Activated T-cell treated with anti-CD3 and anti-CD28 coated beads for 24 hours (primary cell): Measurements from ENCODE around the gene ZNF830.
"Not testable (repeated sequence)": the region's sequence is repeated elsewhere in the genome, so short reads cannot be mapped to it uniquely, and the experiment has no call there.

Experiments
- DNase-seq: peaks from one replicate; pipeline ENCODE4 v3.0.0-alpha.2; 2020; ENCODE audit warnings: low read depth

Gene ZNF830

DNA sequence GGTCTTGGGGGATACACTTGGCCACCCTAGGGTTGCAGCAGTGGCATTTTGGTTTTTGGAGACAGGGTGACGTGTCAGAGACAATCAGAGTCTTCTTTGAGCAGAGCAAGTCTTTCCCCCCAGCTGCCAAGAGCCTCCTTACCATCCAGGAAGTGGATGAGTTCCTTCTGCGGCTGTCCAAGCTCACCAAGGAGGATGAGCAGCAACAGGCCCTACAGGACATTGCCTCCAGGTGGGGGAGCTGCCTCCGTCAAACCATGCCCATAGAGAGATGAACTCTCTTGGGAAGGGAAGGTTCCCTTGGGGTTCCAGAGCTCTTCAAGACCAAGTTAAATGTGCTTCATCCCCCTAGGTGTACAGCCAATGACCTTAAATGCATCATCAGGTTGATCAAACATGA lies 30.3 kb downstream of the ZNF830 start:
- no peak for DNase-seq

DNA sequence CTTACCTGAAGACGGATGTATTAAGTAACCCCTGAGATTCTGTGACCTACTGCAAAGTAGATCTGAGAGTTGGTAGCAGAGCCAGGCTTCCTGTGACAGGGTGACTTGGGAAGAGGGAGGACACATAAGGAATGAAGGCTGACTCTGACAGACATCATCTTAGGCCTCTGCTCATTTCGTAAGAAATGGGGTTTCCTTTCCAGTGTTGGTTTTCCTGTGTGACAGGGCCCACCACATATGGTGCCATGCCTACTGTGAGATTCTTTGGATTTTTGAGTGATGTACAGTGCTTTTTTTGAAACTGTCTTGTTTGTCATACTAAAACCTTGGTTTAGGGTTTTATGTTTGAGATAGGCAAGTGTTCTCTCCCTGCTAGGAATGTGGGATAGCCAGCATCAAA lies 31.7 kb downstream of the ZNF830 start:
- no peak for DNase-seq

DNA sequence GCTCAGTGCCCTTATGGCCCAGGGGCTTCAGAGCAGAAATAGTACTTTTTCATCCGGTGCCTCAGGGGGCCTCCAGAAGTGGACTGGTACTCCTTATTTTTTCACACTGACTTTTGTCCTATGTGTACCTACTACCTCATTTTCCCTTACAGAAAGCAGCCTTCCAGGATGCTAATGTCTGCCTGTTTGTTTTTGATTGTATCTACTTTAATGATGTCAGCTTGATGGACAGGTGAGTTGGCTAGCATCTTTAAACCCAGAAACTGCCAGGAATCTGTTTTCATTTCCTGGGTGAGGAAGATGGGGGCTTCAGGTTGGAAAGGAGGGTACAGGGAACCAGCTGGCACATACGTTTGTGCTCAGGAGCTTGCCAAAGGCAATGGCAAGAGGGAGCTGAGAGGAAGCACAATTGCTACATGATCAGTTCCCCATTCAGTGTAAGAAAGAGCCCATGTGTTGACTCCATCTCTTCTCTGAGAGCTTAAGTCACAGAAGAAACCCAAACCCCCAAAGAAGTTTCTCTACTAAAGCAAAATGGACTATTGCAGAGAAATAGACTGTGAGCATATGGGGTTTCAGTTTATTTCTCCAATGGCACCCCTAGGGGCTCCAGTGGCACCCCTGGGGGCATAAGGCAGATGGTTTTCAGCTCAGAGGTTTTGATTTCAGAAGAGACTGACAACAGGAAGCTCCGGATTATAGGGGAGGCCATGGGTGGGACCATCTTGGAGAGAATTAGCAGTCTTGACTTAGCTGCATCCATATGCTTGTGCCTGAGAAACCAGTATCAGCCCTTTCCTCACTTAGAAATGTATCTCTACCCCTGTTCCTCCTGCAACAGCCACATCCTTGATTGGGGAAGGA lies 35.3 kb downstream of the ZNF830 start:
- DNase-seq: no peak

DNA sequence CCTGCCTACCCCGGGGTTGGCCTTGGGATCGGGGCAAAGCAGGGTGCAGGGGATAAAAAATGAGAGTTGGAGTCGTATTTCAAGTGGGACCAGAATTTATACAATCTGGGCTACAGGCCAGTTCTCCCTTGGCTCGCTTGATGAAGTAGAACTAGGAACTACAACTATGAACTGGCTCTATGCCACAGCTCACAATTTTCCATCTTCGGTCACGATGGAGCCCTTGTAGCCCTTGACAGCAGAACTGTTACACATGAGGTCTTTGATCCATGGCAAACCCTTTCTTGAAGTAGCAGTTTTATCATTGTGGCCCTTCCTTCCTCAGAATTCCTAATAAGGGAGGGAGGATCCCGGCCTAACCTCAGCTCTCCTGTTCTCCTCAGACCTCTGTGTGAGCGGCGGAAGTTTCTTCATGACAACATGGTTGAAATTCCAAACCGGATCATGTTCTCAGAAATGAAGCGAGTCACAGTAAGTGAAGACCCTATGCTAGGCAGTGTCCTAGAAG lies 36.1 kb downstream of the ZNF830 start:
- DNase-seq: no peak

DNA sequence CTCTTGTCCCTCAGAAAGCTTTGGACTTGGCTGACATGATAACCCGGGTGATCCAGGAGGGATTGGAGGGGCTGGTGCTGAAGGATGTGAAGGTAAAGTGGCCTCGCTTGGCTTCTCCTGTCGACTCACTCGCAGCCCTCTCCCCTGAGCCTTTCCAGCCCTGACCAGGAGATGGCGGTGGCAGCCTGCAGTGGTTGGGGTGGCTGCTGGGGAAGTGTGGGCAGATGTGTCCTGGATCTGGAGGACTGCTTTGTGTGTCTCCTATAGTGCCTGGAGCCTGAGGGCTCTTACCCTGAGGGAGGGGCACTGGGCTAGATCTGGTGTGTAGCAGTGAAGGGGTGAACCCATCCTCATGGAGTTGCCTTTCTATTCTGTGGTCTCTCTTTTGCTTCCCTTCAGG lies 36.9 kb downstream of the ZNF830 start:
- DNase-seq: peak; percentile 69

DNA sequence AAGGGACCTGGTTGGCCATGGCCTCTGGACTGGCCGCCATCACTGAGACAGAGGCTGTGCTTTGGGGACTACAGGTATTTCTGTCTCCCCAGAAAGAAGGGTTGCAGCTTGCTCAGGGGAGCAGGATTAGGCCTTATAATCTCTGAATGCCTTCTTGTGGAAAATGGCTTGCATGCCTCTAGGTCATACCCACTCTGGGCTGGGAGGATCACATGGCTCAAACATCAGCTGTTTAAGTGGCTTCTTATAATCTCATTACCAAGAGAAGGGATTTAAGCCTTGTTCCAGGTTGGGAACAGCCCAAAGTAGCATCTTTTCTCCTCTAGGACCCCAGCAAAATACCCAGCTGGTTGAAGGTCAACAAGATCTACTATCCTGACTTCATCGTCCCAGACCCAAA lies 38.1 kb downstream of the ZNF830 start:
- no peak for DNase-seq

DNA sequence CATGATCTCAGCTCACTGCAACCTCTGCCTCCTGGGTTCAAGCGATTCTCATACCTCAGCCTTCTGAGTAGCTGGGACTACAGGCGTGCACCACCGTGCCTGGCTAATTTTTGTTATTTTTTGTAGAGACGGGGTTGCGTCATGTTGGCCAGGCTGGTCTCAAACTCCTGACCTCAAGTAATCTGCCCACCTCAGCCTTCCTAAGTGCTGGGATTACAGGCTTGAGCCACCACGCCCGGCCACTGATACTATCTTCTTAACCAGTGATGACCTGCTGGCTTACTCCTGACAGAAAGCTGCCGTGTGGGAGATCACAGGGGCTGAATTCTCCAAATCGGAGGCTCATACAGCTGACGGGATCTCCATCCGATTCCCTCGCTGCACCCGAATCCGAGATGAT lies 39.6 kb downstream of the ZNF830 start:
- DNase-seq: not testable (repeated sequence)

DNA sequence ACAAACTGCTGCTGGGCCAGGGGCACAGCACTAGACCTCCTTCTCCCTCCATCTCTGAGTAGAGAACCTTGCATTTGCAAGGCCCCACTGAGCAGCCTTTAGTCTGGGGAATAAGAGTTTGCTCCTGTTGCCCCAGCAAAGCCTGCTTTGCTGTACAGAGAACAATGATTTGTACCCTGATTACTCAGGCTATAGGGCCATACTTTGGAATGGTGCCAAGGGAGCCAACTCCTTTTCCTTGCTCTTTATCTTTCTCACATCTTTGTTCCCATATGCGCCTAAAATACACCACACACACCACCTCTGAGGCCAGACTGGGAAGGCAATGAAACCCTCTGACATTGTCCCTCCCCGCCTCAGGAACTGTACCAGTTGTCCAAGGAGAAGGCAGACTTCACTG lies 40.2 kb downstream of the ZNF830 start:
- DNase-seq: no peak

DNA sequence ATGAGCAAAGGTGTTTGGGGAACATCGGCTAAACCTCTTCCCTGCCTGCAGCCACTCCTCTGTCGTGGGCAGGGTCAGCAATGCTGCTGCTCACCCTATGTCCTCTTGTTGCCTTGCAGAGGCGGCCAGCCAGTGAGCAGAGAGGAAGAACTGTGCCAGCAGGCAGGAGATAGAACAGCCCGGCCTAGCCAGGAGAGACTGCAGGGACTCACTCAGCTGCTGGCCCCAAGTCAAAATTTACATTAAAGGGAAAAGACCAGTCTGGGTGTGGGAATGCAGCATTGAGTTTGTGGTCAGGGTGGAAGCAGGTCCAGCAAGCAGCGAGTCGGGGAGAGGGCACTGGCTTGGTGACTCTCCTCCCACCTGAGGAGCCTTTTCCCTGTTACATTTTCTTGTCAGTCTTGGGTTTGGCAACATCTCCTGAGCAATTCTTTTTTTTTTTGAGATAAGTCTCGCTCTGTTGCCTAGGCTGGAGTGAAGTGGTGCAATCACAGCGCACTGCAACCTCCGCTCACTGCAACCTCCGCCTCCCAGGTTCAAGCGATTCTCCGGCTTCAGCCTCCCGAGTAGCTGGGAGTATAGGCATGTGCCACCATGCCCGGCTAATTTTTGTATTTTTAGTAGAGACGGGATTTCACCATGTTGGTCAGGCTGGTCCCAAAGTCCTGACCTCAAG lies 41.7 kb downstream of the ZNF830 start:
- no peak for DNase-seq

DNA sequence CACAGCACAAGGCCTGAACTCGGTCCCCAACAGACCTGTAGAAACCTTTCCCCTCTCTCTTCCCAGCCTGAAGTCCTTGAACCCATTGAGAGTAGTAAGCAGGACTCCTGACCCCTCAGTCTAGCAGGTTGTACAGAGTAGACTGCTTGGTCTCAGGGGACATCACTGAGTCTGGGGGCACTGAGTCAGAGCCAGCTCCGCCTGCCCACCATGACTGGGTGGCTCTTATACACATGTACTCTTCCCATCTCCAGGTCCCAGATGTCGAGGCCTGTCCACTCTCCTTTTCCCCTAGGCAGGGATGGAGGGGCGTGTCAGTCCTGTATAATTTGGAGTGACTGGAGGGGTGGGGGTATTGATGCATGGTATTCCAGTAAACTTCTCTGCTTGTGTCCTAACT lies 42.4 kb downstream of the ZNF830 start:
- no peak for DNase-seq

DNA sequence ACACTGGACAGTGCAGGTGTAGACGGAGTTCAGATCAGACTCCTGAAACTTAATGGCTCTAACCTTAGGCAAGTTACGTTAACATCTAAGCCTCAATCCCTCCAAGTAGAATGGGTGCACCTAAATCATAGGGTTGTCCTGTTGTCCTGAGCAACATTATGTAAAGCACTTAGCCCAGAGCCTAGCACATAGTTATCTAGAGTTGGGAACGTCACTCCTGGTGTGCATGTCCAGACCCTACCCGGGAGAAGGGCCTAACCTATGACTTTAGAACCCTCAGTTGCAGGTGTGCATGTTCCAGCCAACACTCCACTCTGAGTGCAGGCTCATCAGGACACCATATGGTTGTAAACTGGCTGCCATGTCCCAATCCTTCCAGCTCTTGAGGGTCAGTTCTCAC lies 45.0 kb downstream of the ZNF830 start:
- no peak for DNase-seq

DNA sequence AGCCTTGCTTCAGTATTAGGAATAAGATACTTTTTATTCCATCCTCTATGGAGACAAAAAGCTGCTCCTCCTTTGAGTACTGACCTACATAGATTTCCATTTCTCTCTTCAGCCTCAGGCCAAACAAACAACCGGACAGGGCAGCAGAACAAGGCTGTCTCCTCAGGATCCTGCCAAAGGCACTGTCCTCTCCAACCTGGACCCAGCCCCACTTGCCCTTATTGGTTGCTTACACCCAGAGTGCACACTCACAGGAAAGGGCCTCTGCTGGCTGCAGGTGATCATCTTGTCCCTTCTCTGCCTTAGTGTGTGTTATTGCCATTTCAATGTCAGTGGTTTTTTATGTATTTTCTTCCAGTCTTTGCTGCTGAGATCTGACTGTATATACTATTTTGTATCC lies 45.6 kb downstream of the ZNF830 start:
- DNase-seq: no peak

DNA sequence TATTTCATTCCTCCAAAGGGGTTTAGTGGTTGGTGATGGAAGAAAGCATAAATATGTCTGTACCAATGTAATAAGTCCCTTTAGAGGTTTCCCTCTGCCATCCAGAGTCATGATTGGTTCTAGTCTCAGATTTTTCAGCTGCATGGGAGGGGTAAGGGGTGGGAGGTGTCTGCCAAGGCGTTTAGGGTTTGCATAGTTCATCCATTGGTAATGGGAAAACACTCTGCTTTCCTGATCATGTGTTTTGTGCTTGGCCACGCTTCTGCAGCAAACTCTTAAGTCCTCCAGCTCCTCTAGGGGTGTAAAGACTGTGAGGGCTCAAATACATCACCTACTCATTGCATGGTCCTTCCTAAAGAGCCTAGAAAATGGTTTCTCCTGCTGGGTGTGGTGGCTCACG lies 48.8 kb downstream of the ZNF830 start:
- DNase-seq: no peak

DNA sequence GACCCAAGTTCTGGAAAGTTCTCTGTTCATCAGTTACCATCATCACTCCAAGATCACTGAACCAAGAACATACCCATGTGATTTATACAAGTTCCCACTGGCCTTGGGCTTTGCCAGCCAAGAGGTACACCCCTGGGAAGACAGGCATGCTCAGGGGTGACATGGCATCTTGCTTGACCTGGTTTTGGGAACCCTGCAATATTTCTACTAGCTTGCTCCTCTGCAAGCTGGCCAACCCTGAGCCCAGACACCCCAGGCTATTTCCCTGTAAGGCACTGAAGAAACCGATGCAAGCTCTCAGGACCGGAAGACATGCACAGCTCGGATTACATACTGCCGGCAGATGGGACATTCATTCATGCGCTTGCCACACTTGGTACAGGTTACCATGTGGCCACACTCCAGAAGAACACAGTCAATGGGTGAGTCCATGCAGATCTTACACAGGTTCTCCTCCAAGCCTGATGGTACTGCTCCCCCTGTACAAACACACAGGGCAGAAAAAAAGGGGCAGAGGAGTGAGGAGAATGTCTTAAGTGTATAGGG lies 50.4 kb downstream of the ZNF830 start:
- no peak for DNase-seq
